Peyer's patch (tissue), 4 donors: ENCODE measurements around the gene SMARCA2.

ENCODE experiments used
- POLR2A ChIP-seq, 2 donors: fragments of 450-650 bp; IDR thresholded peaks; one replicate each; pipeline ENCODE4 v1.5.1; 2017; ENCODE audit warnings: antibody characterized with exemption in 2 of 2, mild to moderate bottlenecking in 2 of 2, moderate library complexity in 2 of 2
- TF ChIP-seq, protein P1 (sequence below), 6 experiments: fragments of 450-650 bp in 4 of 6; fragments of 200-600 bp in 2 of 6; sonication (generic) in 1 of 6; IDR thresholded peaks; one replicate each; pipeline ENCODE4 v1.5.1; 2017 to 2019; ENCODE audit warnings: antibody characterized with exemption in 6 of 6, mild to moderate bottlenecking in 3 of 6, moderate library complexity in 1 of 6

DNA sequence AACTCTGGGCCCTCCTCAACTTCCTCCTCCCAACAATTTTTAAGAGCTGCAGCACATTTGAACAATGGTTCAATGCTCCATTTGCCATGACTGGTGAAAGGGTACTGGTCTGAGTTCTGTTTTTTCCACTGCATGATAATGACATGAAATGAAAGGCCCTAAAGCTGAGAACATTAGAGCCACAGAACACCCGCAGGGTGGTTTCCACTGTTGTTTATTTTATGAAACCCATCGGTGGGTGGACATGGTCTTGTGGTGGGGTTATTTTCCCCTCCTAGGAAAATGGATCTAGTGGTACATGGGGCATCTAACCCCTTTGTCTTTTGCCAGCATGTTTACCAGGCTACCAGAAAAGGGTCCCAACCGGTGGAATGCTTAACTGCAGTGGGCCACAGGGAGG lies 71.8 kb downstream of the SMARCA2 start:
- TF ChIP-seq, protein P1, sequence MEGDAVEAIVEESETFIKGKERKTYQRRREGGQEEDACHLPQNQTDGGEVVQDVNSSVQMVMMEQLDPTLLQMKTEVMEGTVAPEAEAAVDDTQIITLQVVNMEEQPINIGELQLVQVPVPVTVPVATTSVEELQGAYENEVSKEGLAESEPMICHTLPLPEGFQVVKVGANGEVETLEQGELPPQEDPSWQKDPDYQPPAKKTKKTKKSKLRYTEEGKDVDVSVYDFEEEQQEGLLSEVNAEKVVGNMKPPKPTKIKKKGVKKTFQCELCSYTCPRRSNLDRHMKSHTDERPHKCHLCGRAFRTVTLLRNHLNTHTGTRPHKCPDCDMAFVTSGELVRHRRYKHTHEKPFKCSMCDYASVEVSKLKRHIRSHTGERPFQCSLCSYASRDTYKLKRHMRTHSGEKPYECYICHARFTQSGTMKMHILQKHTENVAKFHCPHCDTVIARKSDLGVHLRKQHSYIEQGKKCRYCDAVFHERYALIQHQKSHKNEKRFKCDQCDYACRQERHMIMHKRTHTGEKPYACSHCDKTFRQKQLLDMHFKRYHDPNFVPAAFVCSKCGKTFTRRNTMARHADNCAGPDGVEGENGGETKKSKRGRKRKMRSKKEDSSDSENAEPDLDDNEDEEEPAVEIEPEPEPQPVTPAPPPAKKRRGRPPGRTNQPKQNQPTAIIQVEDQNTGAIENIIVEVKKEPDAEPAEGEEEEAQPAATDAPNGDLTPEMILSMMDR (IDR thresholded peaks at IDR 0.05) = no peak
- TF ChIP-seq POLR2A (IDR thresholded peaks at IDR 0.05) = no peak
